Measurements from ENCODE around the gene TMEM125.

Gene TMEM125

GRCh38 chr1:43250351-43250761, 19.4 kb upstream of the TMEM125 start:
- DNase-seq: no peak

GRCh38 chr1:43251024-43251423, 18.8 kb upstream of the TMEM125 start:
- no peak for DNase-seq

DNA sequence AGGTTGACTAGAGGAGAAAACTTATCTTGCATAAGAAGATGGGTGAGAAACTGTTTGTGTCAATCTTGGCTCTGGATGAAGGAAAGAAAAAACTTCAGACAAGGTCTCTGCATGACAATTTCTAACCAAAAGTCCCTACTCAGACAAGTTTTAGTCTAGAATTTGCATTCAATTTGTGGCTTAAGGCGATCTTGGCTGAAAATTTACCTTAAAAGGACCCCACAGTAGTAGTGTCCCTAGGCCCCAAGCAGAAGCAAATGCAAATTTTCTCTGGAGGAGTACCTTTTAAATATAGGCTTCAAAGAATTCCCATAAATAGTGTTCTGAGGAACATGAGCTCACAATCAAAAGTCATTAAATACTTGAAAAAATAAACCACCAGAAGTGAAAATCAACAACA, 17.6 kb upstream of the TMEM125 start:
- no peak for DNase-seq

GRCh38 chr1:43253173-43253572, 16.6 kb upstream of the TMEM125 start:
- no peak for DNase-seq

- no peak for DNase-seq
Observed at GRCh38 chr1:43253876-43254275, 15.9 kb upstream of the TMEM125 start.

DNA sequence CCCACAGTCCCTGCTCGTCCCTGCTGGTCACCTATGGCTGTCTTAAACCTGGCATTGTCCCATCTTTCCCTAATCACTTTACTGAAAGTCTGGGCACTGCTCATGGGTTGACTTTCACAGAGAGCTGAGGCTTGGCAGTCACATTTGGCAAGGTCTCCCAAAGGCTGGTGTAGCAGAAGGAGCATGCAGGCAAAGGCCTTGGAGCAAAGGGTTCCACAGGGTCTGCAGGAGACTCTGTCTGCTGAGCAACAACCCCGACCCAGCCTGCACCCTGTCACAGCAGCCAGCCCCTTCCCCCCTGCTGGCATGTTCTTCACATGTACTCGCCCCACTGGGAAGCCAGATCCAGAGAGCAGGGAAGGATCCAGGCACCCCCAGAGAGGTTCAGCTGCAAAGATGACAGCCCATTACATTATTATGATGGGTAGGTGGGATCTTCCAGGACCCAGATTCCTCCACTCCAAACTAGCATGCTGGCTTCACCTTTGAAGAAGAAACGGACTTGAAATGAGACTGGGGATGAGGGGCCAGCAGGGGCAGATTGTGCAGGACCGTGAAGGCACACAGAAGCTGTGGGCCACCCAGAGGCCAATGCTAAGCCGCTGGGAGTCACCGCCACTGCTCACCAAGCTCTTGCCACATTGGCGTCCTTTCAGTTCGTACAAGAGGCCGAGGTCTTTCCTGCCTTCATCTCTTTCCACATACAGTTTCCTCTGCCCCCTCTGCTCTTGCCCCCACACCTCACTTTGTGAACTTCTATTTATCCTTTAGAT, 14.2 kb upstream of the TMEM125 start:
- DNase-seq: no peak

DNA sequence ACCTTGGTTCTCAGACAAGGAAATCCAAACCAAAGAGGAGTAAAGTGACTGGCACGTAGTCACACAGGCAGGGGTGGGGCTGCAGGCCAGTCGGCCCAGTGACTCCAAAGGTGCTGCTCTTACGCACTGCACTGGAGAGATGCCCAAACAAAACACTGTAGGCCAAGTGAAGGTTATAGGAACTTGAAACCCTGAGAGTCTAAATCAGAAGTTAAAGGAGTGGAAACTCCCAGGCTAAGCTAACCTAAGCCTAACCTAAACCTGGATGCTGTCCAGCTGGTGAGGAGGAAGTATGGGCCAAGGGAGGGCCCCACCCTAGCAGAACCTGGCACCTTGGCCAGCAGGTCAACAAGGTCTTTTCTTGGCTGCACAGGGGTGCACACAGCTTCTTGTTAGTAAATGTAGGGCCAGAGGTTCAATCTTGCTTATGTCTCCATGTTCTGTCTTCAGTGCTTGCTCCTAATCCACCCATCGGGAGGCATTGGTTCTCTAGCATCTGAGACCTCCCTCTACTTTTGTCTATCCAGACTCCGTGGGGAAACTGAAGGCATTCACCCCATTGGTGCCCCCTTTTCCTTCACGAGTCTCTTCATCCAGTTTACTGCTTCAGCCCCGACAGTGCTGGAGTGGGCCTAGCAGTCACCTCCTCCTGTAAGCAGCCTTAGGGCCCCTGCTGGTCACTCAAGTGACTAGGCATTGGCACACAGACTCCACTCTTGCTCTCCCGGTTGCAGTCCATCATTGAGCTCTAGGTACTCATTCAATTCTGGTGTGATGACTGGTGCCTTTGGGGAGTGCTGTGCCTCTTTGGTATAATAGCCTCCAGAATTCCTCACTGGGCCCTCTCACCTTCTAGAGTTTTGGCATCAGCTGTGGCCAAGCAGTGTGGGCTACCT, 12.9 kb upstream of the TMEM125 start:
- no peak for DNase-seq

GRCh38 chr1:43258370-43258769, 11.4 kb upstream of the TMEM125 start:
- DNase-seq: no peak

- DNase-seq: no peak
Observed at GRCh38 chr1:43265431-43265830, 4.4 kb upstream of the TMEM125 start.

GRCh38 chr1:43266881-43267280, 2.9 kb upstream of the TMEM125 start:
- no peak for DNase-seq

- no peak for DNase-seq
Observed at GRCh38 chr1:43267291-43267805, 2.4 kb upstream of the TMEM125 start.

- no peak for DNase-seq
Observed at GRCh38 chr1:43267818-43268425, 1.9 kb upstream of the TMEM125 start.

- DNase-seq: no peak
Observed at GRCh38 chr1:43270421-43271095, 775 bp downstream of the TMEM125 start.

GRCh38 chr1:43271186-43272118, 1.7 kb downstream of the TMEM125 start:
- no peak for DNase-seq

DNA sequence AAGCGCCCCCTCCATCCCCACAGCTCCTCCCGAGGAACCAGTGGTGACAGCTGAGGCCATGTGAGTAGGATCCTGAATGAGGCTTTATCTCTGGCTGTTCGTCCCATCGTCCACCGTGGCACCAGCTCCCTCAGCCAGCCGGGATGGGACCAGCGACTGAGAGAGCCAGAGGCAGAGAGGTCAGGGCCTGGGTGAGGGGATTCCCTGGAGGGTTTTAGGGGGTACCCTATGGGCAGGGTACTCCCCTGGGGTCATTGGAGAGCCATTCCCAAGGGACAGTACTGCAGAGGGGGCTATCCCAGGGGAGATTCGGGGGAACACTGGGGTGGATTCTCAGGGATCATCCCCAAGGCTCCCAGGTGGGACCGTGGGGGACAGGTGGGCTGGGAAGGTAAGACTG, 2.4 kb downstream of the TMEM125 start:
- DNase-seq: no peak

DNA sequence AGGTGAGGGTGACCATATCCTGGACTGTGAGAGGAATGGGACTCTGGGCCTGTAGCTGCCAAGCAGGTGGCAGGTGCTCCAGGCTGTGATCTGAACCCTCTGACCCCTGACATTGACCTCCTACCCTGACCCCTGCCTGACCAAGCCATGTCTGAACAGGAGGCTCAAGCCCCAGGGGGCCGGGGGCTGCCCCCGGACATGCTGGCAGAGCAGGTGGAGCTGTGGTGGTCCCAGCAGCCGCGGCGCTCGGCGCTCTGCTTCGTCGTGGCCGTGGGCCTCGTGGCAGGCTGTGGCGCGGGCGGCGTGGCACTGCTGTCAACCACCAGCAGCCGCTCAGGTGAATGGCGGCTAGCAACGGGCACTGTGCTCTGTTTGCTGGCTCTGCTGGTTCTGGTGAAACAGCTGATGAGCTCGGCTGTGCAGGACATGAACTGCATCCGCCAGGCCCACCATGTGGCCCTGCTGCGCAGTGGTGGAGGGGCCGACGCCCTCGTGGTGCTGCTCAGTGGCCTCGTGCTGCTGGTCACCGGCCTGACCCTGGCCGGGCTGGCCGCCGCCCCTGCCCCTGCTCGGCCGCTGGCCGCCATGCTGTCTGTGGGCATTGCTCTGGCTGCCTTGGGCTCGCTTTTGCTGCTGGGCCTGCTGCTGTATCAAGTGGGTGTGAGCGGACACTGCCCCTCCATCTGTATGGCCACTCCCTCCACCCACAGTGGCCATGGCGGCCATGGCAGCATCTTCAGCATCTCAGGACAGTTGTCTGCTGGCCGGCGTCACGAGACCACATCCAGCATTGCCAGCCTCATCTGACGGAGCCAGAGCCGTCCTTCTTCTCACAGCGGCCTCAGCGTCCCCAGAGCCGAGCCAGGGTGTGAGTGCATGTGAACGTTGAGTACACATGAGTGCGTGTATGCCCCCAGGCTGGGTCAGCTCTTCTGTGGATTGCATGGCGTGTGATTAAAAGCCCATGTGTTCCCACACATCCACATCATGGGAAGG, 3.1 kb downstream of the TMEM125 start:
- DNase-seq: no peak

DNA sequence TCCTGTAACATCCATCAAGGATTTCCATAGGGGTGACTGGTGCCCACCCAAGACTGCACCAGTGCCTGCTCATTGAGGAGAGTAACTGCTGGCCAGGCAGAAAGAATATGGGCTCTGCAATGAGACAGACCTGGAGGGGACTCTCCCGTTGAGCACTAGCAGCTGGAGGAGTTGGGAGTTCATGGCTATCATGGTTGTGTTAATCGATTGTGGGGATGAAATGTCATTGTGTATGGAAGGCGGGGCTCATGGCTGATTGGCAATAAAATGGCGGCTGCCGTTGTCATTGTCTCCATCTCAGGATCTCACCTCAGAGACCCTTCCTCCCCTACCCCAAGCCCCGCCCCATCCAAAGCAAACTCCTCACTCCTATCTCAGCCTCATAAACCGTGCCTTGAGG, 3.9 kb downstream of the TMEM125 start:
- DNase-seq: no peak

DNA sequence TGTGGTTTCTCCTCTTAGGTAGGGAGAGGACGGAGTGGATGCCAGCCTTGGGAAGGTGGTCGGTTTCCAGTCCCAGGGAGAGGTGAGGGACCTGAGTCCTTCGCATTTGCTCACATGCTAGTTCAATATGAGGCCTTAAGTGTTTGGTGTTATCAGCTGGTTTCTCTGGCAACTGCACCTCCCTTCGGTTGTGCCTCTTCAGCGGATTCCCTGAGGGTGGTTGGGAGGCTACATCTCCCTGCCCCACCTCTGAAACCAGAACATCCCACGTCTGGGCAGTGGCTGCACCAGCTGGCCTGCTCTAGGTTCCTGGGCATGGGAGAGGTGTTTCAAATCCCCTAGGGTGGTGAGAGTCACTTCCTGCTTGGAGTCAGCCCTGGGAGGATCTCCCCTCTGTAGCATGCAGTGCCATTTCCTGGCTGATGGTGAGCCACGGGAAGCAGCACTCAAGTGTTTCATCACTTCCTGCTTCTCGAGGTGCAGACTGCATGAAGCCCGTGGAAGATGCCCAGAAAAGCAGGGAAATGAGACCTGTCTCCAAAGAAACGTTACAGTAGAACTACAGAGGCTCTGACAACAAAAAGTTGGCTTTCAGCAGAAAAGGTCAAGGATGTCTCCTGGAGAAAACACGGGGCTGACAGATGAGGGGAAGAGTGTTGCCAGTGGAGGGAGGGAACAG, 4.5 kb downstream of the TMEM125 start:
- peak; percentile 34 for DNase-seq

- no peak for DNase-seq
Observed at GRCh38 chr1:43274804-43275180, 5.0 kb downstream of the TMEM125 start.

All from CD4-positive, alpha-beta T cell treated with Interleukin-21 for 1 hour (primary cell).